Epithelial cell of esophagus (primary cell): ENCODE results near the gene LACTBL1.

Experiments used
- DNase-seq: peaks from one replicate; pipeline ENCODE4 v3.0.0; 2010; ENCODE audit warnings: low read depth
- H3K4me3 ChIP-seq: 2 replicates; pipeline ENCODE4 v1.5.1; 2011; ENCODE audit warnings: mild to moderate bottlenecking, low read length, control low read depth
- CTCF ChIP-seq: IDR thresholded peaks from 2 replicates; pipeline ENCODE4 v1.5.1; 2011; ENCODE audit warnings: low read depth, mild to moderate bottlenecking, low read length, control low read depth, inconsistent platforms; ENCODE audit not compliant: insufficient read depth; ENCODE audit errors: missing control alignments

LACTBL1 gene

GRCh38 chr1:22972760-22973159, at the start of gene LACTBL1:
LACTBL1 (minus strand) TSS chr1:22972866; CDS start chr1:22972316, 550 bp downstream.
- TF ChIP-seq CTCF, result no peak
- no peak for DNase-seq
- no peak within 1 kb of the TSS for H3K4me3 ChIP-seq

GRCh38 chr1:23021834-23022233, 49.2 kb upstream of the LACTBL1 start:
- H3K4me3 ChIP-seq, result no peak overlapping the region
- TF ChIP-seq CTCF, result no peak
- DNase-seq, result no peak

- DNase-seq, result peak; percentile 14
- TF ChIP-seq CTCF, result no peak
- peak overlapping the region; percentile 81 for H3K4me3 ChIP-seq
Observed at GRCh38 chr1:23020706-23021405, 48.2 kb upstream of the LACTBL1 start.

- peak overlapping the region; percentile 81 for H3K4me3 ChIP-seq
- peak; percentile 47 for DNase-seq
- TF ChIP-seq CTCF, result no peak
Observed at GRCh38 chr1:23019863-23020625, 47.4 kb upstream of the LACTBL1 start.

- peak; percentile 37 for TF ChIP-seq CTCF
- peak; percentile 97 for DNase-seq
- peak within 1 kb of the TSS; percentile 81 for H3K4me3 ChIP-seq
Observed at GRCh38 chr1:23019094-23019862, 46.6 kb upstream of the LACTBL1 start, which contains the start of gene KDM1A. KDM1A (plus strand) TSS chr1:23019468; CDS start chr1:23019597, 129 bp downstream.

GRCh38 chr1:23018661-23019093, 46.0 kb upstream of the LACTBL1 start:
- peak overlapping the region; percentile 81 for H3K4me3 ChIP-seq
- peak; percentile 43 for DNase-seq
- TF ChIP-seq CTCF, result no peak
